ENCODE measurements around the gene ZNF836. TPM values are rescaled to one million over a fixed set of nuclear protein-coding genes. Genes with fewer than 3 reads are reported as not detected.
A peak's percentile ranks its signal among the peaks of the same experiment; 100 is the strongest.

Gene ZNF836
- total RNA-seq, 1 experiment from 2014 or later, result 4.7 TPM

DNA sequence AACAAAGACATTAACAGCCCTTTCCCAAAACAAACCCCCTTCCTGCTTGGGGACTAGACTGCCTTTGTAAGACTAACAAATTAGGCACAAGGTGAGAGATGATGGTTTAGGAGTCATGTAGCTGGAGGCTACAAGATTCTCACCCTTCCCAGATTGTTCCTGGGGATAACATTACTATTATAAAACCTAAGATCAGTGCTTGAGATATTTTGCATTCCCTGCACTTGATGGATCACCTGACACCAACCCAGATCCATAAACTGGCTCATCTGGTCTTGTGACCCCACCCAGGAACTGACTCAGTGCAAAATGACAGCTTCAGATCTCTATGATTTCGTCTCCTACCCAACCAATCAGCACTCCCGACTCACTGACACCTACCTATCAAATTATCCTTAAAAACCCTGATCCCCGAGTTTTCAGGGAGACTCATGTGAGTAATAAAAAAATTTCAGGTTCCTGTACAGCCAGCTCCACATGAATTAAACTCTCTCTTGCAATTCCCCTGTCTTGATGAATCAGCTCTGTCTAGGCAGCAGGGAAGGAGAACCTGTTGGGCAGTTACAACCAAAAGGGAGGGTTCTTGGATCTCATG is 29.3 kb downstream of the ZNF836 start:
- Histone ChIP-seq H3K4me3 (ENCODE audit: insufficient read depth, low read depth, low read length) (no peak overlapping the region), H3K27me3 (ENCODE audit: control insufficient read depth, insufficient read depth, low read length) (no peaks in the 10 kb centered on the region), H3K36me3 (replicated peaks; ENCODE audit: control insufficient read depth, insufficient read depth, low read length) (no peaks in the 10 kb centered on the region)
- no peak for DNase-seq

DNA sequence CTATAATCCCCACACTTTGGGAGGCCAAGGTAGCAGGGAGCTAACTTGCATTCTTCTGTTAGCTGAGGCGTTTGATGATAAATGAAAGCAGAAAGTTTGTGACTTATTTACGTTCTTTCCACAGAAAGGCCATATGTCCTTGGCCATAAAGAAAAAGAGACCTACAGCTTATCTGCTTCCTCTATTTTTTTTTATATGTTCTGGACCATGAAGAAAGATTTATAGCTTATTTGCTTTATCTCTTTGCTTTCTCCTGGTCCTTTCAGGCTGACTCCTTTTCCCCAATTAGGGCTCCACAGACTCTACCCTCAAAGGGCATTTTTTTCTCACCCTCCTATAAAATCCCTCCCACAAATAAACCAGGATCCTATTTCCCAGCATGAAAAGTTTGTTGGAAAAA is 30.2 kb downstream of the ZNF836 start:
- Histone ChIP-seq H3K27me3 (ENCODE audit: control insufficient read depth, insufficient read depth, low read length) (no peaks in the 10 kb centered on the region), H3K36me3 (replicated peaks; ENCODE audit: control insufficient read depth, insufficient read depth, low read length) (no peaks in the 10 kb centered on the region), H3K4me3 (ENCODE audit: insufficient read depth, low read depth, low read length) (no peak overlapping the region)
- DNase-seq, result no peak

DNA sequence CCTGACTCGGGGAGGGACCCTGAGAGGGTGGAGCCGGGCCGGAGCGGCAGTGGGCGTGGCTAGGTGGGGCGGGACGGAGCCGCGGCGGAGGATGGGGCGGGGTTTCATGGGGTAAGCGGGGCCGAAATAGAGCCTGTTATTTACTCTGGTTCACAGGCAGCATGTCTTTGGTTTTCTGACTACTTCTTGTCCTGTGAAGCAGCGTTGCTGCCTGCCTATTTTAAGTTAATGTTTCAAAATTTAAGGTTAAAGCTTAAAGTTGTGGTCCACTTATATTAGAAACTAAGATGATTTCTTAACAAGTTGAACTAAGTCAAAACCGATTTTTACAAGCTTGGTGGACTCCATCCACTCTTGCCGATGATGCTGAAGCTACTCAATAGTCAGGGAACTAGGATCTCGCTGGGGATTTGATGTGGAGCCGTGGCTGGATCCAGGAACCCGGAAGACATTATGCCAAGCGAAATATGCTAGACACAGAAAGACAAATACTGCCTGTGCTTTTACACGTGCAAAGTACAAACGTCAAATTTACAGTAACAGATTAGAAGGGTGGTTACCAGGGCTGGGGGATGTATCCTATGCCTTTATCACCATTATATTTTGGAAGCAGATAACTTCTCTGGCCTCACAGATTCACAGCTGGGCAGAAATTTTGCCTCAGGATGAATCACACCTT is 31.2 kb downstream of the ZNF836 start:
- H3K36me3 ChIP-seq (replicated peaks; ENCODE audit: control insufficient read depth, insufficient read depth, low read length), result no peaks in the 10 kb centered on the region
- no peak overlapping the region; the same call in 1 of the 2 replicates for H3K4me3 ChIP-seq (ENCODE audit: insufficient read depth, low read depth, low read length)
- peak; percentile 99 for DNase-seq
- H3K27me3 ChIP-seq (ENCODE audit: control insufficient read depth, insufficient read depth, low read length), result no peaks in the 10 kb centered on the region

DNA sequence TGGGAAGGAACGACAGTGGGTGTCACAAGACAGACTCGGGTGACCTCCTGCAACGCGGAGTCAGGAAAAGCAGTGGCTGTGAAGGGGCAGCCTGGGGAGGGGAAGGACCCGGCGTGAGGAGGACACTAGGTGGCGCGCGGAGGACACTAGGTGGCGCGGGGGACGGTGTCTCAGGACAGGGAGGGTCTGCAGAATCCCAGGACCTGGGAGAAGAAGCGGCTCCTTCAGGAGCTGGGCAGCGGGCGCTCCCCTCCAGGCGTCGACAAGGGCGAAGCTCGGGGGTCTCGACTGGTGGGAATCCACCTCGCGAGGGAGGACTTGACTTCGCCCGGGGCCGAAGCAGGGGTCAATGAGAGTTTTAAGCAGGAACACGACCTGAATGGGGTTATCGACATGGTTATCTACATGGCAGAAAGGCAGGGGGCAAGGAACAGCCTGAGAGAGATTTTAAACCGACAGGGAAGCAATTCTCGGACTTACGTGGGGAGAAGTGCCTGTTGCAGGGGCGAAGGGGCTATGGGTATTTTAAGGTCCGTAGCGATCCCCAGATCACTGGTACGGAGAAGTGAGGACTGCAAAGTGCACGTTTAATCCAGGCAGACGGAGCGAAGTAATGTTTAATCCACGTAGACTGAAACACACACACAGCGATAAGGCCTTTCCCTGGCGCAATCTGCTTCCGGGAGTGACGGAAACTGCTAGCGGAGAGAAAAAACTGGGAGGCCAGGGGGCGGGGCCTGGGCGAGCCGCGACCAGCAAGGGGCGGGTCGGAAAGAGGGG is 32.0 kb downstream of the ZNF836 start, which contains the start of gene ZNF616:
ZNF616 (minus strand) TSS at position 687 of the 780 bp plus-strand sequence. CDS start 9,426 bp downstream, outside the sequence.
- peak; percentile 86 for DNase-seq
- no peaks in the 10 kb centered on the region for H3K27me3 ChIP-seq (ENCODE audit: control insufficient read depth, insufficient read depth, low read length)
- H3K4me3 ChIP-seq (ENCODE audit: insufficient read depth, low read depth, low read length), result peak within 1 kb of the TSS; percentile 74
- H3K36me3 ChIP-seq (replicated peaks; ENCODE audit: control insufficient read depth, insufficient read depth, low read length), result no peaks in the 10 kb centered on the region; the same call in 1 of the 2 replicates

DNA sequence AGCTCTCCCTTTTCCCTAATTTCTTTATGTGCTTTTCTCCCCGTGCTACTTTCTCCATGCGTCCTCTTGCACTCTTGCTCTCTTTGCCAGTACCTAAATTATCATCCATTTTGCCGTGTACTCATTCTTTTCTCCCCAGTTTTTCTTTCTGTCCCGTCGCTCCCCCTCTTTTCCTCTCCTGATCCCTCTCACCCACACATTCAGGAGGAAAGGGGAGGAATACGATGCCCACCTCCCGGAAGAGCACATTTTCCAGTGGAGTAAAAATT is 32.5 kb downstream of the ZNF836 start:
- no peak for DNase-seq
- Histone ChIP-seq H3K4me3 (ENCODE audit: insufficient read depth, low read depth, low read length) (peak overlapping the region; percentile 74), H3K27me3 (ENCODE audit: control insufficient read depth, insufficient read depth, low read length) (no peaks in the 10 kb centered on the region), H3K36me3 (replicated peaks; ENCODE audit: control insufficient read depth, insufficient read depth, low read length) (no peaks in the 10 kb centered on the region; the same call in 1 of the 2 replicates)

DNA sequence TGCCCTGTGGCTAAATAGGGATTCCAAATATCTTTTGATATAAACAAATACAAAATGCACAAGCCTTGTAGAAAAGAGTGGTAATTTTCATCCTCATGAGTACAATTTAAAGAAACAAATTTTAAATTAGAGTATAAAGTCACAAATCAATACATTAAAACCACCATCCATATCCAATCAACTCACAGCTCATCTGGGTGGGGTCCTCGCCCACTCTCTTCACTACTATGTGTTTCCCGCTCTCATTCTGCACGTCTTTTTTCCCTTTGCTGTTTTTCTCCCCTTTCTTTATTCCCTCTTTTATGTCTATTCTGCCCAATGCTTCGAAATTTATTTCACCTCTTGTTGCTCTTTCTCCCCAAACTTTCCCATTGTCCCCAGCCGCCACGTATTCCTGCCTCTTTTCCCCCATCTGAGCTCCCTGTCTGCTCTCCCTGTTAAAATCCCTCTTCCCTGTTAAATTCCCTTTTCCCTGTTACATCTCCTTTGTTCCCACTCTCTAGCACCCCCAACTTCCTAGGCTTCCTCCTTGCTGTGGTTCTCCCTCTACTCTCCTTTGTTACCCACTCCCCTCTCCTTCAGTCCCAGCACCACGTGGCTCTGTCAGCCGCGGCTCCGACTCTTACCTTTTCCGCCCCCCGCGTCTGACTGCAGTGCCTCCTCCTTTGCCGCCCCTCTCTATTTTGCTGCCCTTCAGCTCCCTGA is 33.0 kb downstream of the ZNF836 start:
- DNase-seq, result peak; percentile 72
- Histone ChIP-seq H3K36me3 (replicated peaks; ENCODE audit: control insufficient read depth, insufficient read depth, low read length) (no peaks in the 10 kb centered on the region; the same call in 1 of the 2 replicates), H3K4me3 (ENCODE audit: insufficient read depth, low read depth, low read length) (peak overlapping the region; percentile 74), H3K27me3 (ENCODE audit: control insufficient read depth, insufficient read depth, low read length) (no peaks in the 10 kb centered on the region)

DNA sequence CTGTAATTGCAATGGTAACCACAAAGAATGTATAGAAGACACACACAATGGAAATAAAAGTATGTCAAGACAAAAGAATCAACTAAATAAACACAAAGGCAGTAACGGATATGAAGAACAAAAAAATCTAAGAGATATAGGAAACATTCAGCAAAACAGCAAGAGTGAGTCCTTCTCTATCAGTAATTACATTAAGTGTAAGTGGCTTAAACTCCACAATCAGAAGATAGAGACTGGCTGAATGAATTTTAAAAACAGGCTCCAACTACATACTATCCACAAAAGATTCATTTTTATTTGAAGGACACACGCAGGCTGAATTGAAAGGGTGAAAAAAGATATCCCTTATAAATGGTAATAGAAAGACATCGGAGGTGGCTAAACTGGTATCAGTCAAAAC is 51.1 kb downstream of the ZNF836 start:
- DNase-seq, result no peak
- Histone ChIP-seq H3K4me3 (ENCODE audit: insufficient read depth, low read depth, low read length) (no peak overlapping the region), H3K27me3 (ENCODE audit: control insufficient read depth, insufficient read depth, low read length) (no peaks in the 10 kb centered on the region), H3K36me3 (replicated peaks; ENCODE audit: control insufficient read depth, insufficient read depth, low read length) (peaks cover 28% of the 10 kb centered on the region)

DNA sequence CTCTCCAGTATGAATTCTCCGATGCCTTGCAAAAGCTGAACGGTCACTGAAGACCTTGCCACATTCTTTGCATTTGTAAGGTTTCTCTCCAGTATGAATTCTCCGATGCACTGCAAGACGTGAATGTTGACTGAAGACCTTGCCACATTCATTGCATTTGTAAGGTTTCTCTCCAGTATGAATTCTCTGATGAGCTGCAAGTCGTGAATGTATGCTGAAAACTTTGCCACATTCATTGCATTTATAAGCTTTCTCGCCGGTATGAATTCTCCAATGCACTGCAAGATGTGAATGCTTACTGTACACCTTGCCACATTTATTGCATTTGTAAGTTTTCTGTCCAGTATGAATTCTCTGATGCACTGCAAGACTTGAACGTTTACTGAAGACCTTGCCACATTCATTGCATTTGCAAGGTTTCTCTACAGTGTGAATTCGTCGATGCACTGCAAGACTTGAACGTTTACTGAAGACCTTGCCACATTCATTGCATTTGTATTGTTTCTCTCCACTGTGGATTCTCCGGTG is 55.8 kb downstream of the ZNF836 start:
- Histone ChIP-seq H3K4me3 (ENCODE audit: insufficient read depth, low read depth, low read length) (no peak overlapping the region), H3K36me3 (replicated peaks; ENCODE audit: control insufficient read depth, insufficient read depth, low read length) (peaks cover 17% of the 10 kb centered on the region)

DNA sequence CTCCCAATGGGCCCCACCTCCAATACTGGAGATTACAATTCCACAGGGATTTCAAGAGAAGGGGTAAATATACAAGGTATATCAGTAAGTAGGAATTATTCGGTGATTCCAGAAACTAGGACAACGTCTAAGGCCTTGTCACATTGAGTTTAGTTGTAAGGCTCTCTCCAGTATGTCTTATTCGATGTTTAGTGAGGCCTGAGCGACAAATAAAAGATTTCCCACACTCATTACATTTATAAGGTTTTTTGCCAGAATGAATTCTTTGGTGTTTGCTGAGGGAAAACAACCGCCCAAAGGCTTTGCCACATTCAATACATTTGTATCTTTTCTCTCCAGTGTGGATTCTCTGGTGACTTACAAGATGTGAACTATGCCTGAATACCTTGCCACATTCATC is 56.7 kb downstream of the ZNF836 start:
- DNase-seq, result no peak
- H3K36me3 ChIP-seq (replicated peaks; ENCODE audit: control insufficient read depth, insufficient read depth, low read length), result peaks cover 17% of the 10 kb centered on the region
- H3K27me3 ChIP-seq (ENCODE audit: control insufficient read depth, insufficient read depth, low read length), result no peaks in the 10 kb centered on the region
- H3K4me3 ChIP-seq (ENCODE audit: insufficient read depth, low read depth, low read length), result no peak overlapping the region

More for the DNA sequence above, 55.8 kb downstream of the ZNF836 start:
- DNase-seq, result no peak
- H3K27me3 ChIP-seq (ENCODE audit: control insufficient read depth, insufficient read depth, low read length), result no peaks in the 10 kb centered on the region

DNA sequence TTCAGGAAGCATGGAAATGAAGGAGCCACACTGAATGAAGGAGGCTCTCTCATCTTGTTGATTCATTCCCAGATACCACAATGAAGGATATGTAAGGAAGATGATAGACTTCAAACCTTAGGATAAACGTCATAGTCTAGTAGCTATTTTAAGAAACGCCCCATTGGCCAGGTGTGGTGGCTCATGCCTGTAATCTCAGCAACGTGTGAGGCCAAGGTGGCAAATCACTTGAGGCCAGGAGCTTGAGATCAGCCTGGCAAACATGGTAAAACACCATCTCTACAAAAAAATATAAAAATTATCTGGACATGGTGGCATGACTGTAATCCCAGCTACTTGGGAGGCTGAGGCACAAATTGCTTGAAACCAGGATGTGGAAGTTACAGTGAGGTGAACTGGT is 58.8 kb downstream of the ZNF836 start:
- peaks cover 14% of the 10 kb centered on the region for H3K36me3 ChIP-seq (replicated peaks; ENCODE audit: control insufficient read depth, insufficient read depth, low read length)
- no peaks in the 10 kb centered on the region for H3K27me3 ChIP-seq (ENCODE audit: control insufficient read depth, insufficient read depth, low read length)
- DNase-seq, result no peak
- H3K4me3 ChIP-seq (ENCODE audit: insufficient read depth, low read depth, low read length), result no peak overlapping the region

DNA sequence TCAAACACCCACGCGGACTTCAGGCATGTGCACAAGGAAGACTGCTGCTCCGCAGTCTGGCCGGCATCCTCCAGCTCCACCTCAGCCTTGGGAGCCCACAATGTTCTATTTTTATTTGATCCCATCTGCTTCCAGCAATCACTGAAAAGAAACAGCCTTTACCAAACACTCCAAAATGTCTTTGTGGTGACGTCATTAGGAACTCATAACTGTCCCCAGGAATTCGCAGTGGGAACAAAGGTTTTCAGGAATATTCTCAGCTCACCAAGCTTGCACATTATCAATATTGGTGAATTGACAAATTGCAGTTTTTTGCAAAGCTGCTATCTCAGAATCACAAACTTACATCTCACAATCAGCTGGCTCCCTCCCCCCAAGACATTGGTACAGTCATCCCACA is 60.6 kb downstream of the ZNF836 start:
- Histone ChIP-seq H3K36me3 (replicated peaks; ENCODE audit: control insufficient read depth, insufficient read depth, low read length) (peaks cover 6% of the 10 kb centered on the region), H3K27me3 (ENCODE audit: control insufficient read depth, insufficient read depth, low read length) (no peaks in the 10 kb centered on the region), H3K4me3 (ENCODE audit: insufficient read depth, low read depth, low read length) (no peak overlapping the region)
- no peak for DNase-seq

Other genes with a start within 250 kb of the ZNF836 start
- 7.9 and 8.6 TPM in 2 replicates for gene ZNF613, start 244.1 kb downstream of the ZNF836 start, total RNA-seq (2014; rRNA removed; shearing (Covaris generic))
- gene ZNF350, start 184.8 kb downstream of the ZNF836 start, total RNA-seq (2014; rRNA removed; shearing (Covaris generic)), result 0.15 and 0.28 TPM in 2 replicates
- gene ZNF615, start 163.4 kb downstream of the ZNF836 start, total RNA-seq (2014; rRNA removed; shearing (Covaris generic)), result 0.80 and 1.4 TPM in 2 replicates
- gene ZNF614, start 143.2 kb downstream of the ZNF836 start, total RNA-seq (2014; rRNA removed; shearing (Covaris generic)), result 7.3 and 13.5 TPM in 2 replicates
- 2.3 and 2.9 TPM in 2 replicates for gene ZNF432, start 122.8 kb downstream of the ZNF836 start, total RNA-seq (2014; rRNA removed; shearing (Covaris generic))
- 4.0 and 4.1 TPM in 2 replicates for gene ZNF841, start 75.9 kb downstream of the ZNF836 start, total RNA-seq (2014; rRNA removed; shearing (Covaris generic))
- gene ZNF616, start 31.7 kb downstream of the ZNF836 start, total RNA-seq (2014; rRNA removed; shearing (Covaris generic)), result 4.8 and 10.3 TPM in 2 replicates
- gene PPP2R1A, start 18.4 kb upstream of the ZNF836 start, total RNA-seq (2014; rRNA removed; shearing (Covaris generic)), result 439 and 477 TPM in 2 replicates
- 17.0 and 33.1 TPM in 2 replicates for gene ZNF766, start 98.0 kb upstream of the ZNF836 start, total RNA-seq (2014; rRNA removed; shearing (Covaris generic))
- gene ZNF480, start 125.5 kb upstream of the ZNF836 start, total RNA-seq (2014; rRNA removed; shearing (Covaris generic)), result 10.8 and 17.2 TPM in 2 replicates
- gene ZNF610, start 164.6 kb upstream of the ZNF836 start, total RNA-seq (2014; rRNA removed; shearing (Covaris generic)), result 6.6 and 8.6 TPM in 2 replicates
- 0.66 and 4.0 TPM in 2 replicates for gene ZNF880, start 198.3 kb upstream of the ZNF836 start, total RNA-seq (2014; rRNA removed; shearing (Covaris generic))
- 0.28 and 0.30 TPM in 2 replicates for gene ZNF528, start 226.2 kb upstream of the ZNF836 start, total RNA-seq (2014; rRNA removed; shearing (Covaris generic))

Measured in H7 (cell line).